Endothelial cell of umbilical vein (primary cell): ENCODE results near the gene FRY.

Experiments used
- CTCF ChIP-seq, 2 donors: IDR thresholded peaks; 1 replicate in 1 of 2; 2 replicates in 1 of 2; pipeline ENCODE4 v1.5.1; 2011; ENCODE audit warnings: low read length in 2 of 2, mild to moderate bottlenecking in 2 of 2, moderate library complexity in 2 of 2, control low read depth in 1 of 2, inconsistent platforms in 1 of 2, low read depth in 1 of 2; ENCODE audit not compliant: insufficient read depth in 1 of 2; ENCODE audit errors: extremely low read depth in 1 of 2
- POLR2A ChIP-seq: IDR thresholded peaks from 2 replicates; pipeline ENCODE4 v1.6.1; 2012; ENCODE audit warnings: low read depth, mild to moderate bottlenecking, control low read depth, low read length

GRCh38 chr13:32068255-32068654, 36.7 kb downstream of the FRY start:
- TF ChIP-seq POLR2A (no peak), CTCF (IDR thresholded peaks at IDR 0.05; ENCODE audit: extremely low read depth in 1 of 2, insufficient read depth in 1 of 2, low read depth in 1 of 2, low read length in 2 of 2) (no peak)
